SKM-1 treated with dmso at 0.1 percent for 144 hours (cell line): ENCODE data around the gene RAE1.
"Not testable (repeated sequence)": the region's sequence is repeated elsewhere in the genome, so short reads cannot be mapped to it uniquely, and the experiment has no call there.

Source experiments
- DNase-seq: peaks from one replicate; lab custom pipeline; 2025; ENCODE audit not compliant: unreplicated experiment; lab: John Stamatoyannopoulos, UW

Gene RAE1

DNA sequence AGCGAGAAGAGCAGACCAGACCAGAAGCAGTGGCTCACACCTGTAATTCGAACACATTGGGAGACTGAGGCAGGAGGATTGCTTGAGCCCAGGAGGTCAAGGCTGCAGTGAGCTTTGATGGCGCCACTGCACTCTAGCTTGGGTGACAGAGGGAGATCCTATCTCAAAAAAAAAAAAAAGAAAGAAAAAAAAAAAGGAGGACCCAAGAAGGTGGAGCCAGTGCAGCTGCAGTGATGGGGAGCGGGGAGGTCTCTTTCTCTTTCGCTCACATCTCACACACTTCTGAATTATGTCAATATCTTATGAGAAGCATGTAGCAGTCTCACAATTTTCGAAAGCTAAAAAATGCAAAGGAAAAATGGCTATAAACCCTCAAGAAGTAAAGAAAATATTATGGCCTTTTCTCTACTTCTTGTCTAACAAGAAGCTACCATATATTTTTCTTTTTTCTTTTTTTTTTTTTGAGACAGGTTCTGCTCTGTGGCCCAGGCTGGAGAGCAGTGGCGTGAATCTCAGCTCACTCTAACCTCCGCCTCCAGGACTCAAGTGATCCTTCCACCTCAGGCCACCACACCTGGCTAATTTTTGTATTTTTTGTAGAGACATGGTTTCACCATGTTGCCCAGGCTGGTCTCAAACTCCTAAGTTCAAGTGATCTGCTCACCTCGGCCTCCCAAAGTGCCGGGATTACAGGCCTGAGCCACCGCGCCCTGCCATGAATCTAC lies 25.3 kb upstream of the RAE1 start:
- no peak for DNase-seq

DNA sequence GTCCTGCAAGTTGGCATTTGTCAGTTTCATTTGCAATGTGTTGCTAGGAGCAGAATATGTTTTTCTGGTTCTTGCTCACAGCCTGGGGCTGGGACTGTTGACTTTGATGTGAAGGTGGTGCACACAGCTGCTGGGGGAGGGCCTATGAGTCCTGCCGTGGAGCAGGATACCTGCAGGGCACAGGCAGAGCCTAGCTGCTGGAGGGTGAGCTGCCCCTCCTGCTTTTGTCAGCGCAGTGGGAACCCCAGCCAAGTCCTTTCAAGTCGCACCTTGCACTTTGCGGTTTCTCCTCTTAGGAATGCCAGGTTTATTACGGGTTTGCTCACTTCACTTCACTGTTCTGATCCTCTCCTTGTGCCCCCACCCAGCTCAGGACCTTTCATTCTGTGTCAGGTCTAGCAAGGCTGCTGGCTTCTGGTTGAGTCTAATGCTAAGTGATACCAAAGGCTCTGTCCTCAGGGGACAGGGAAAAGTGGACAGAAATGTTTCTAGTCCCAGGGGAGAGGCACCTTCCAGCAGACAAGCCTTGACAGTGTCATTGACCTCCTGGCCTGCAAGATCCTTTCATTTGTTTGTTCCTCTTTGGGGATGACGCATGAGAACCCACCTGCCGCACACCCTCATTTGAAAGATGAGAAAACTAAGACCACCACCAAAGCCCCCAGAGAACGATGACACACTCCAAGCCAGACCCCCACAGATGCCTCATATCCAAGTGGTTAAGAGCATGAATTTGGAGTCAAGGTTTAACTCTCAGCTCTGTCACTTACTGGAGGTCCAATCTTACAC lies 24.2 kb upstream of the RAE1 start:
- DNase-seq = no peak

- DNase-seq = no peak
These were observed 23.2 kb upstream of the RAE1 start for GRCh38 chr20:57327820-57328219.

DNA sequence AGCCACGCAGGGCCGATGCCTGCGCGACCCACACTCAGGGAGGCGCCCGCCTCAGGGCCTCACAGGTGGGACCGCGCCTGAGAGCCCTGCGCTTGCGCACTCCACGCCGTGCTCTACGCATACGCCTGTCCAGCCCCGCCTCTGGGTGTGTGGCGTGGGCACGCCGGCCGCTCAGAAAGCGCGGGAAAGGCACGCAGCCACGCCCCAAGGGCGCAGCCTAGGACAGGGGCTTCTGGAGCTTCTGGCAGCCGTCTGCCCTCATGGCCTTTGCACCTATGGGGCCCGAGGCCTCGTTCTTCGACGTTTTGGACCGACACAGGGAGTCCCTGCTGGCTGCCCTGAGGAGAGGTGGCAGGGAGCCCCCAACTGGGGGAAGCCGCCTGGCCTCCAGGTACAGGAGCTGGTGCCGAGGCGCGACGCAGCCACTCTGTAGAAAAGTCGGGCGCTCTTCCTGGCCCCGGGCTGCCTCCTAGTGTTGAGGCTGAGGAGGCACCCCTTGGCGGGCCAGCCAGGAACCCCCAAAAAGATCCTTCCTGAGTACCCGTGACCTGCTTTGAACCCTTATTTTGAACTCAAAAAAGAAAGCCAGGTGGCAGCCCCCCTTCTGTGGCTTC lies 21.3 kb upstream of the RAE1 start, which contains the start of gene SPO11:
SPO11 (plus strand) TSS at position 196 of the 614 bp plus-strand sequence; CDS start at position 261, 65 bp downstream.
- DNase-seq = no peak

GRCh38 chr20:57330998-57331397 lies 20.1 kb upstream of the RAE1 start:
- no peak for DNase-seq

GRCh38 chr20:57332105-57333089 lies 18.7 kb upstream of the RAE1 start:
- DNase-seq = no peak

DNA sequence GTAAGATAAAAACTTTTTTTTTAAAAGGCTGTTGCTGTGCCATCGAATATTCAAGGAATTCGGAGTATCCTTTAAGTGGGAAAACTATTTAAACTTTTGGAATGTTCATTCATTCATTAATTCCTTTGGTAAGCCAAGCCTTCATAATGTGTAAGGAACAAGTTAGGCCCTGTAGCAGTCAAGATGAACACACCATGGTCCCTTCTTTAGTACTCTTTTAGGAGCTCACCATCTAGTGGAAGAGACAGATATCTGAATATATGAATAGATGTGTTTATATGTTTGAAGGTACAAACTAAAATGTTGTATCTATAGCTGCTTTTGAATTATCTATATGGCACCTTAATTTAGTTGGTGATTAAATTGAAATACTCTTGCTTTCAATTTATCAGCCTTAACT lies 15.7 kb upstream of the RAE1 start:
- DNase-seq = no peak

- no peak for DNase-seq
These were observed 9.4 kb upstream of the RAE1 start for GRCh38 chr20:57341663-57342062.

DNA sequence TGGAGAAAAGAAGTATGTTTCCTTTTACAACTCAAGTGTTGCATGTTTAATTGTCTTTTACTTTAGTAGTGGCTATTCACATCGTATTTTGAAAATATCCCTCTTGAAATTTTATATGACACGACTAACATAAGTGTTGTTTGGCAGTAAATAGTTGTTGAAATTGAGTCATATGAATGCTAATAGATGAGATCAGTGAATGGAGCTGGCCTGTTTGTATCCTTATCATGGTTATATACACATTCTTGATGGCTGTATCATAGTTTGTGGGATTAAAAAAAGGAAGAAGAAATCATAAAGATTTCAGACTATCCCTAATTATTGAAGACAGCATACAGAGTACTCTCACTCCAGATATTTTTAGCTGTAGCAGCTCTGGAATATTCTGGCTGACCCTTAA lies 8.2 kb upstream of the RAE1 start:
- no peak for DNase-seq

GRCh38 chr20:57346477-57346876 lies 4.6 kb upstream of the RAE1 start:
- DNase-seq = peak; percentile 63

GRCh38 chr20:57347393-57347792 lies 3.7 kb upstream of the RAE1 start:
- no peak for DNase-seq

GRCh38 chr20:57348200-57348921 lies 2.7 kb upstream of the RAE1 start:
- DNase-seq = not testable (repeated sequence)

DNA sequence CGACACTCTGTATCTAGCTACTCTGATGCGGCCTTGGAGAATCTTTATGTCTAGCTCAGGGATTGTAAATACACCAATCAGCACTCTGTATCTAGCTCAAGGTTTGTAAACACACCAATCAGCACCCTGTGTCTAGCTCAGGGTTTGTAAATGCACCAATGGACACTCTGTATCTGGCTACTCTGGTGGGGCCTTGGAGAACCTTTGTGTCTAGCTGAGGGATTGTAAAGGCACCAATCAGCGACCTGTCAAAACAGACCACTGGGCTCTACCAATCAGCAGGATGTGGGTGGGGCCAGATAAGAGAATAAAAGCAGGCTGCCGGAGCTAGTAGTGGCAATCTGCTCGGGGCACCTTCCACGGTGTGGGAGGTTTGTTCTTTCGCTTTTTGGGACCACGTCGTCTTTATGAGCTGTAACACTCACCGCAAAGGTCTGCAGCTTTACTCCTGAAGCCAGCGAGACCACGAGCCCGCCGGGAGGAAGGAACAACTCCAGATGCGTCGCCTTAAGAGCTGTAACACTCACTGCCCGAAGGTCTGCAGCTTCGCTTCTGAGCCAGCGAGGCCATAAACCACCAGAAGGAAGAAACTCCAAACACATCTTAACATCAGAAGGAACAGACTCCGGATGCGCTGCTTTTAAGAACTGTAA lies 2.0 kb upstream of the RAE1 start:
- DNase-seq = not testable (repeated sequence)

GRCh38 chr20:57350081-57350710 lies 859 bp upstream of the RAE1 start:
- DNase-seq = no peak

DNA sequence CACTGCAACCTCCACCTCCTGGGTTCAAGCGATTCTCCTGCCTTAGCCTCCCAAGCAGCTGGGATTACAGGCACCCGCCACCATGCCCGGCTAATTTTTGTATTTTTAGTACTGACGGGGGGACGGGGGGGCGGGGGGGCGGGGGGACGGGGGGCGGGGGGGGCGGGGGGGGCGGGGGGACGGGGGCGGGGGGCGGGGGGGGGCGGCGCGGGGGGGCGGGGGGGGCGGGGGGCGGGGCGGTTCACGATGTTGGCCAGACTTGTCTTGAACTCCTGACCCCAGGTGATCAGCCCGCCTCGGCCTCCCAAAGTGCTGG lies 371 bp upstream of the RAE1 start:
- not testable (repeated sequence) for DNase-seq

DNA sequence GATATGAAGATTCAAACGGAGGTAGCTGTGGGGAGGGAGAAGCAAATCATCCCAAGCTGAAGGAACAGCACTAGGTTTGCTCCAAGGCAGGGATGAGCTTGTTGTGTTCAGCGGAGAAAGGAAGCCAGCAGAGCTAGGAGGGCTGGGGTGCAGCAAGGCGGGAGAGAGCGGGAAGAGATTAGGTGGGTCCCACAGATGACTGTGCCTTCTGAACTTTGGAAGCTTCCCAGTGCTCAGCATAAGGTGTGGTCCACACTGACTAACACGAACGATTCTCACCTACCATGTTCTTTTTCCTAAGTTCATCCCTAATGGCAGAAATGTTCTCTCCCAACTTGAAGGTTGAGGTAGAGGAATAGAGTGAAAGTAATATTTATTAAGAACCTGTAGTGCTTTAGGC lies 1.2 kb downstream of the RAE1 start:
- DNase-seq = no peak

GRCh38 chr20:57353351-57353750 lies 2.3 kb downstream of the RAE1 start:
- no peak for DNase-seq

- DNase-seq = no peak
These were observed 10.5 kb downstream of the RAE1 start for GRCh38 chr20:57361517-57361916.

GRCh38 chr20:57364451-57364850 lies 13.4 kb downstream of the RAE1 start:
- DNase-seq = no peak
